Measurements from ENCODE around the gene CCDC24.

Gene CCDC24

GRCh38 chr1:43996733-43997115 lies 5.3 kb downstream of the CCDC24 start:
- no peak overlapping the region for H3K9ac ChIP-seq (ENCODE audit: low read length)

GRCh38 chr1:43997295-43997999 lies 6.0 kb downstream of the CCDC24 start:
- no peaks in the 10 kb centered on the region for H3K36me3 ChIP-seq (ENCODE audit: control insufficient read depth, insufficient read depth, low read length)
- H3K4me3 ChIP-seq (ENCODE audit: low read length): no peak overlapping the region
- H3K9ac ChIP-seq (ENCODE audit: low read length): peak overlapping the region; percentile 57
- no peaks in the 10 kb centered on the region for H3K27me3 ChIP-seq (ENCODE audit: control insufficient read depth, insufficient read depth, low read length)
- peaks cover 25% of the 10 kb centered on the region for H3K4me1 ChIP-seq (ENCODE audit: control insufficient read depth, insufficient read depth, low read length)
- H3K9me3 ChIP-seq (ENCODE audit: control insufficient read depth, low read length): no peaks in the 10 kb centered on the region

More at GRCh38 chr1:43996733-43997115, 5.3 kb downstream of the CCDC24 start:
- no peak overlapping the region for H3K4me3 ChIP-seq (ENCODE audit: low read length)
- H3K9me3 ChIP-seq (ENCODE audit: control insufficient read depth, low read length): no peaks in the 10 kb centered on the region
- H3K4me1 ChIP-seq (ENCODE audit: control insufficient read depth, insufficient read depth, low read length): peaks cover 31% of the 10 kb centered on the region
- H3K36me3 ChIP-seq (ENCODE audit: control insufficient read depth, insufficient read depth, low read length): no peaks in the 10 kb centered on the region
- no peaks in the 10 kb centered on the region for H3K27me3 ChIP-seq (ENCODE audit: control insufficient read depth, insufficient read depth, low read length)

- no peaks in the 10 kb centered on the region for H3K27me3 ChIP-seq (ENCODE audit: control insufficient read depth, insufficient read depth, low read length)
- H3K9ac ChIP-seq (ENCODE audit: low read length): peak overlapping the region; percentile 57
- peaks cover 20% of the 10 kb centered on the region for H3K4me1 ChIP-seq (ENCODE audit: control insufficient read depth, insufficient read depth, low read length)
- H3K36me3 ChIP-seq (ENCODE audit: control insufficient read depth, insufficient read depth, low read length): no peaks in the 10 kb centered on the region
- H3K9me3 ChIP-seq (ENCODE audit: control insufficient read depth, low read length): no peaks in the 10 kb centered on the region
- H3K4me3 ChIP-seq (ENCODE audit: low read length): no peak overlapping the region
These were observed 6.6 kb downstream of the CCDC24 start for GRCh38 chr1:43998000-43998378.

GRCh38 chr1:43999455-43999854 lies 8.1 kb downstream of the CCDC24 start:
- Histone ChIP-seq H3K9ac (ENCODE audit: low read length) (no peak overlapping the region), H3K9me3 (ENCODE audit: control insufficient read depth, low read length) (no peaks in the 10 kb centered on the region), H3K4me1 (ENCODE audit: control insufficient read depth, insufficient read depth, low read length) (peaks cover 20% of the 10 kb centered on the region), H3K4me3 (ENCODE audit: low read length) (no peak overlapping the region), H3K27me3 (ENCODE audit: control insufficient read depth, insufficient read depth, low read length) (no peaks in the 10 kb centered on the region), H3K36me3 (ENCODE audit: control insufficient read depth, insufficient read depth, low read length) (no peaks in the 10 kb centered on the region)

- no peaks in the 10 kb centered on the region for H3K27me3 ChIP-seq (ENCODE audit: control insufficient read depth, insufficient read depth, low read length)
- H3K4me3 ChIP-seq (ENCODE audit: low read length): no peak overlapping the region
- H3K4me1 ChIP-seq (ENCODE audit: control insufficient read depth, insufficient read depth, low read length): peaks cover 20% of the 10 kb centered on the region
- no peaks in the 10 kb centered on the region for H3K36me3 ChIP-seq (ENCODE audit: control insufficient read depth, insufficient read depth, low read length)
- H3K9ac ChIP-seq (ENCODE audit: low read length): no peak overlapping the region
- H3K9me3 ChIP-seq (ENCODE audit: control insufficient read depth, low read length): no peaks in the 10 kb centered on the region
These were observed 8.8 kb downstream of the CCDC24 start for GRCh38 chr1:44000122-44000665.

- no peaks in the 10 kb centered on the region for H3K9me3 ChIP-seq (ENCODE audit: control insufficient read depth, low read length)
- H3K4me1 ChIP-seq (ENCODE audit: control insufficient read depth, insufficient read depth, low read length): peaks cover 17% of the 10 kb centered on the region
- H3K27me3 ChIP-seq (ENCODE audit: control insufficient read depth, insufficient read depth, low read length): no peaks in the 10 kb centered on the region
- H3K9ac ChIP-seq (ENCODE audit: low read length): no peak overlapping the region
- no peak overlapping the region for H3K4me3 ChIP-seq (ENCODE audit: low read length)
- H3K36me3 ChIP-seq (ENCODE audit: control insufficient read depth, insufficient read depth, low read length): no peaks in the 10 kb centered on the region
These were observed 10.8 kb downstream of the CCDC24 start for GRCh38 chr1:44002165-44002564.

GRCh38 chr1:44002606-44003157 lies 11.3 kb downstream of the CCDC24 start:
- Histone ChIP-seq H3K4me1 (ENCODE audit: control insufficient read depth, insufficient read depth, low read length) (peaks cover 12% of the 10 kb centered on the region), H3K27me3 (ENCODE audit: control insufficient read depth, insufficient read depth, low read length) (no peaks in the 10 kb centered on the region), H3K9ac (ENCODE audit: low read length) (no peak overlapping the region), H3K4me3 (ENCODE audit: low read length) (no peak overlapping the region), H3K36me3 (ENCODE audit: control insufficient read depth, insufficient read depth, low read length) (no peaks in the 10 kb centered on the region), H3K9me3 (ENCODE audit: control insufficient read depth, low read length) (no peaks in the 10 kb centered on the region)

- H3K9ac ChIP-seq (ENCODE audit: low read length): no peak overlapping the region
- no peaks in the 10 kb centered on the region for H3K36me3 ChIP-seq (ENCODE audit: control insufficient read depth, insufficient read depth, low read length)
- H3K4me1 ChIP-seq (ENCODE audit: control insufficient read depth, insufficient read depth, low read length): peaks cover 7% of the 10 kb centered on the region
These were observed 16.9 kb downstream of the CCDC24 start for GRCh38 chr1:44008259-44008658.

GRCh38 chr1:44010935-44011471 lies 19.6 kb downstream of the CCDC24 start:
- Histone ChIP-seq H3K4me3 (ENCODE audit: low read length) (no peak overlapping the region), H3K9me3 (ENCODE audit: control insufficient read depth, low read length) (no peaks in the 10 kb centered on the region), H3K36me3 (ENCODE audit: control insufficient read depth, insufficient read depth, low read length) (no peaks in the 10 kb centered on the region), H3K9ac (ENCODE audit: low read length) (no peak overlapping the region), H3K27me3 (ENCODE audit: control insufficient read depth, insufficient read depth, low read length) (no peaks in the 10 kb centered on the region), H3K4me1 (ENCODE audit: control insufficient read depth, insufficient read depth, low read length) (peaks cover 7% of the 10 kb centered on the region)

More at GRCh38 chr1:44008259-44008658, 16.9 kb downstream of the CCDC24 start:
- no peaks in the 10 kb centered on the region for H3K27me3 ChIP-seq (ENCODE audit: control insufficient read depth, insufficient read depth, low read length)
- H3K9me3 ChIP-seq (ENCODE audit: control insufficient read depth, low read length): no peaks in the 10 kb centered on the region
- H3K4me3 ChIP-seq (ENCODE audit: low read length): no peak overlapping the region

GRCh38 chr1:44012404-44012803 lies 21.0 kb downstream of the CCDC24 start:
- no peak overlapping the region for H3K4me3 ChIP-seq (ENCODE audit: low read length)
- peaks cover 7% of the 10 kb centered on the region for H3K4me1 ChIP-seq (ENCODE audit: control insufficient read depth, insufficient read depth, low read length)
- no peaks in the 10 kb centered on the region for H3K27me3 ChIP-seq (ENCODE audit: control insufficient read depth, insufficient read depth, low read length)
- H3K36me3 ChIP-seq (ENCODE audit: control insufficient read depth, insufficient read depth, low read length): no peaks in the 10 kb centered on the region
- H3K9ac ChIP-seq (ENCODE audit: low read length): no peak overlapping the region
- no peaks in the 10 kb centered on the region for H3K9me3 ChIP-seq (ENCODE audit: control insufficient read depth, low read length)

GRCh38 chr1:44012941-44013609 lies 21.7 kb downstream of the CCDC24 start:
- Histone ChIP-seq H3K27me3 (ENCODE audit: control insufficient read depth, insufficient read depth, low read length) (no peaks in the 10 kb centered on the region), H3K4me3 (ENCODE audit: low read length) (no peak overlapping the region), H3K9me3 (ENCODE audit: control insufficient read depth, low read length) (no peaks in the 10 kb centered on the region), H3K4me1 (ENCODE audit: control insufficient read depth, insufficient read depth, low read length) (peaks cover 7% of the 10 kb centered on the region), H3K36me3 (ENCODE audit: control insufficient read depth, insufficient read depth, low read length) (no peaks in the 10 kb centered on the region), H3K9ac (ENCODE audit: low read length) (no peak overlapping the region)

- Histone ChIP-seq H3K4me3 (ENCODE audit: low read length) (no peak overlapping the region), H3K4me1 (ENCODE audit: control insufficient read depth, insufficient read depth, low read length) (peaks cover 7% of the 10 kb centered on the region)
These were observed 22.6 kb downstream of the CCDC24 start for GRCh38 chr1:44013949-44014348.

More at GRCh38 chr1:44013949-44014348, 22.6 kb downstream of the CCDC24 start:
- Histone ChIP-seq H3K27me3 (ENCODE audit: control insufficient read depth, insufficient read depth, low read length) (no peaks in the 10 kb centered on the region), H3K9me3 (ENCODE audit: control insufficient read depth, low read length) (no peaks in the 10 kb centered on the region), H3K9ac (ENCODE audit: low read length) (no peak overlapping the region), H3K36me3 (ENCODE audit: control insufficient read depth, insufficient read depth, low read length) (no peaks in the 10 kb centered on the region)
